Ureter (tissue), 1 donor: ENCODE results near the gene CDHR5. TPM values are rescaled to one million over a fixed set of nuclear protein-coding genes. Genes with fewer than 3 reads are reported as not detected.
"Not testable (repeated sequence)": the region's sequence is repeated elsewhere in the genome, so short reads cannot be mapped to it uniquely, and the experiment has no call there.

Experiments
- DNase-seq: peaks from one replicate; pipeline ENCODE4 v3.0.0-alpha.2; 2020; ENCODE audit warnings: low spot score
- total RNA-seq: library from RNA; stranded (reverse); gene quantifications from one replicate; pipeline ENCODE4 v1.2.4, GENCODE V29; 2023
- donor health status: DM: yes; HTN: yes; CAD: no.

The CDHR5 gene, protein sequence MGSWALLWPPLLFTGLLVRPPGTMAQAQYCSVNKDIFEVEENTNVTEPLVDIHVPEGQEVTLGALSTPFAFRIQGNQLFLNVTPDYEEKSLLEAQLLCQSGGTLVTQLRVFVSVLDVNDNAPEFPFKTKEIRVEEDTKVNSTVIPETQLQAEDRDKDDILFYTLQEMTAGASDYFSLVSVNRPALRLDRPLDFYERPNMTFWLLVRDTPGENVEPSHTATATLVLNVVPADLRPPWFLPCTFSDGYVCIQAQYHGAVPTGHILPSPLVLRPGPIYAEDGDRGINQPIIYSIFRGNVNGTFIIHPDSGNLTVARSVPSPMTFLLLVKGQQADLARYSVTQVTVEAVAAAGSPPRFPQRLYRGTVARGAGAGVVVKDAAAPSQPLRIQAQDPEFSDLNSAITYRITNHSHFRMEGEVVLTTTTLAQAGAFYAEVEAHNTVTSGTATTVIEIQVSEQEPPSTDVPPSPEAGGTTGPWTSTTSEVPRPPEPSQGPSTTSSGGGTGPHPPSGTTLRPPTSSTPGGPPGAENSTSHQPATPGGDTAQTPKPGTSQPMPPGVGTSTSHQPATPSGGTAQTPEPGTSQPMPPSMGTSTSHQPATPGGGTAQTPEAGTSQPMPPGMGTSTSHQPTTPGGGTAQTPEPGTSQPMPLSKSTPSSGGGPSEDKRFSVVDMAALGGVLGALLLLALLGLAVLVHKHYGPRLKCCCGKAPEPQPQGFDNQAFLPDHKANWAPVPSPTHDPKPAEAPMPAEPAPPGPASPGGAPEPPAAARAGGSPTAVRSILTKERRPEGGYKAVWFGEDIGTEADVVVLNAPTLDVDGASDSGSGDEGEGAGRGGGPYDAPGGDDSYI
- total RNA-seq, result not detected

DNA sequence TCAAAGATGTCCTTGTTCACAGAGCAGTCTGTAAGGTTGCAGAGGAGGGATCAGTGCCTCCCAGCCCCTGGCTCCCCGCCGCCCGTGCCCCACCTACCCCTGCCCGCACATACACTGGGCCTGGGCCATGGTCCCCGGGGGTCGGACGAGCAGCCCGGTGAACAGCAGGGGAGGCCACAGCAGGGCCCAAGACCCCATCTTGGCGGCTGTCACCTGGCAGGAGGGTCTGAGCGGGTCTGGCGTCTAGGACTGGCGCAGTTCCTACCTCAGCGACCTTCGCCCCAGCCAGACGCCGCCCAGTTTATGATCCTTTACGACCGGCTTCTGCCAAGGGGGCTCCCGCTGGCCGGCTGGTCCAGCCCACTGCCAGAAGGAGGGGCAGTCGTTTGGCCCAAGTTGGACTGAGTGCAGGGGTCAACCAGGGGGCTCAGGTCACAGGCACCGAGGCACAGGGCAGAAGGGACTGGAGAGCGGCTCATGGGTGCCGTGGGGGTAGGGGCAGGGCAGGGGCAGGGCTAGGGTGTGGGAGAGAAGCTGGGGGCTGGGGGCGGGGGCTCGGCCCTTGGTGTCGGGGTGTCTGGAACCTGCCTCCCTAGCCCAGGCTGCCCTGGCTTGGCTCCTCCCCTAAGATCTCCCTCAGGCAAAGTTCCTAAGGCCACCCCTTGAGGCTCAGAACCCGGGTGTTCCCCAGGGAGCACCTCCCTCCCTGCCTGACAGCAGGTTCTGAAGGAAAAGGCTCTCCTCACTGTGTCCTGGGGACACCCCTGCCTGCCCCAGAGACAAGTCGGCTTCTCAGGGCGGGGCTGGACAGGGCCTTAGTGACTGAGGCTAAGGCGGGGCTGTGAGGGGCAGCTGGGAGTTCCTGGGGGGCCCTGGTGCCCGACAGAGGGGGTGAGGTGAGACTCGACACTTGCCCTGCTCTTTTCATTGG is at the start of gene CDHR5:
Gene CDHR5 (minus strand): TSS at position 251 of the 931 bp plus-strand sequence. CDS start 53 bp downstream, at position 198.
- DNase-seq, result no peak

DNA sequence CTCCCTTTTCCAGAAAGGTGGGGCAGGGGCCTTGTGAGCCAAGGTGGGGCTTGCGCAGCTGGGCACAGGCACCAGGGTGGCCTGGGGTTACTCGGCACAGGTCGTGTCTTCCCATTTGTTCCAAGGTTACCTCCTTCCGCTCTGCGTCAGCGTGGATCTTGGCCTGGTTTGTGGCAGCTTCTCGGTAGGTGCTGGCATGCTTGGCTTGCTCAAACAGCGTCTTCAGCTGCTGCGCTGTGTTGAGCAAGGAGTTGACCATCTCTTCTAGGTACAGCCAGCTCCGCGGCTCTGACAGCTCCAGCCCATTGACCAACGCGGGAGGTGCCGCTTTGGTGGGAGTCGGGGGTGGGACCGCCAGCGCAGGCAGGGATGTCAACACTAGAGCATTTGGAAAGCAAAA is 49.7 kb upstream of the CDHR5 start:
- DNase-seq, result no peak

DNA sequence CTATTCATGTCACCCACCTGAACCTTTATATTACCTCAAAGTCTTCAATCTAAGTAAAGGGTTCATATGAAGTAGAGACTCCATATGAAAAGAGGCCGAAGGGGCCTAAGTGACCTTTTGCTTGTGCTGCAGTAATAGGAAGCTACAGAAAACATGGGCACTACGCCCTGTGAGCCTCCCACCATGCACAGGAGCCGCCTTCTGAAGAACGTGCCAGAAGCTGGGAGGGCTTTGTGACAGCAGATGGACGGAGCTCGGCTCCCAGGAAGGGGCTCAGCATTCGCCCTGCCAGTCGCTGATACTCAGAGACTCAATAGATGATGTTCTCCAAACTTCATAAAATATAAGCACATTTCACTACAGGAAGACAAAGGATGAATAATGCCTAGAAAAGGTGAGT is 49.1 kb upstream of the CDHR5 start:
- DNase-seq, result no peak

DNA sequence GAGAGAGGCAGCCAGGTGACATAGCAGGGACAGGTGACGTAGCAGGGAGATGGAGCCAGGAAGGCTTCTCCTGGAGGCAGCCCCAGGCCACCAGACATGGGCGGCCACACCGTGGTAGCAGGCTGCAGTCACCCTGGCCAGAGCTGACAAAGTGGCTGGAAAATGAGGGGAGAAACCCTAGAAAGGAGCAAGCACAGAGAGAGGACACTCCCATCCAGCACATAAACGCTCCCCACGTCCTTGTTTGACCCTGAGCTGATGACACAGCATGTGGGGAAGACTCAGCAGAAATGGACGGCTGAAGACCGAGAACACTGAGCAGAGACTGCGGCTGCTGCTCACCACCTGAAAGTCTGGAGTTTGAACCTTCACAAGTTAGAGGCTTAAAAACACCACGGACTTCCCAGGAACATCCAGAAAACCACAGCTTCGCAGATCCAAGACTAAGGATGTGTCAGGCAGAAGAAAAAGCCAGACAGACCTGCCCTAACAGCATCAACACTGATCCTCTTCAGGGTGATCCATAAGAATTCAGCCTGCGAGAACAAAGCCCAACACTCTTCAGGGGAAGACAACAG is 41.0 kb upstream of the CDHR5 start:
- DNase-seq, result no peak

DNA sequence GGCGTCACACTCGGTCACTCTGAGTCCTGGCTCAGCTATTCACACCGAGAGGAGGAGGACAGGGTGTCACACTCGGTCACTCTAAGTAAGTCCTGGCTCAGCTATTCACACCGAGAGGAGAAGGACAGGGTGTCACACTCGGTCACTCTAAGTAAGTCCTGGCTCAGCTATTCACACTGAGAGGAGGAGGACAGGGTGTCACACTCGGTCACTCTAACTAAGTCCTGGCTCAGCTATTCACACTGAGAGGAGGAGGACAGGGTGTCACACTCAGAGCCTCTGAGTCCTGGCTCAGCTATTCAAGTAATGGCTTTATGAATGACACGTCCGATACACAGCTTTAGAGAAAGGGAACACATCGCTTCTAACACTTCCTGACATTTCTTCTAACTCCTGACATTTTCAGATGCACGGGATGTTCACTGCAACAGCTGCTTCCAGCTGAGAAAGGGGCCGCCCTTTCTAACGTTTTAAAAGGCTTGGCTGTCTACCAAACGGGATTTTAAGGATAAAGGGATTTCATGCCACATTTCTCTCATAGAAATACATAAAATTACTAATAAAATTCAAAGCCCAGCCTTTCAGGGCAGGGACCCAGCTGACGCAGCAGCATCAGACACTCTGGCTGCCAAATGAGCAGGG is 40.4 kb upstream of the CDHR5 start:
- no peak for DNase-seq

DNA sequence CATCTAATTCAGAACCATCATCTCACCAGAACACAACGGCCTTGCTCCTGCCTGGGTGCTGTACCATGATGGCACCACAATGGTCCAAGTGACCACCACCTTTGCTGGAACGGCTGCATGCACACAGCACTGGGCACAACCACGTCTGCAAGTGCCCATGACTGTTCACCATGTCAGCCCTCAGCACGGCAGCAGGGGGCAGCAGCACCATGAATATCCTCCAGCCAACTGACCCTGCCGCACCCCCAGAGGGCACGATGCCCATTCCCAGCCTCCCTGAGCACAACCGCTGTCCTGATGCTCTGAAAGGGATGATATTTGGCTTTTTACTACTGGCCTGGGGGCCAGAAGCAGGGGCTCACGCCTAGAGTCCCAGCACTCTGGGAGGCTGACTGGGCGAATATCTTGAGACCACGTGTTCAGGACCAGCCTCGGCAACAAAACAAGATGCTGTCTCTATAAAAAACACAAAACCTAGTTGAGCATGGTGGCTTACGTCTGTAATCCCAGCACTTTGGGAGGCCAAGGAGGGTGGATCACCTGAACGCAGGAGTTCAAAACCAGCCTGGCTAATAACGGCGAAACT is 38.0 kb upstream of the CDHR5 start:
- DNase-seq, result peak; percentile 61

DNA sequence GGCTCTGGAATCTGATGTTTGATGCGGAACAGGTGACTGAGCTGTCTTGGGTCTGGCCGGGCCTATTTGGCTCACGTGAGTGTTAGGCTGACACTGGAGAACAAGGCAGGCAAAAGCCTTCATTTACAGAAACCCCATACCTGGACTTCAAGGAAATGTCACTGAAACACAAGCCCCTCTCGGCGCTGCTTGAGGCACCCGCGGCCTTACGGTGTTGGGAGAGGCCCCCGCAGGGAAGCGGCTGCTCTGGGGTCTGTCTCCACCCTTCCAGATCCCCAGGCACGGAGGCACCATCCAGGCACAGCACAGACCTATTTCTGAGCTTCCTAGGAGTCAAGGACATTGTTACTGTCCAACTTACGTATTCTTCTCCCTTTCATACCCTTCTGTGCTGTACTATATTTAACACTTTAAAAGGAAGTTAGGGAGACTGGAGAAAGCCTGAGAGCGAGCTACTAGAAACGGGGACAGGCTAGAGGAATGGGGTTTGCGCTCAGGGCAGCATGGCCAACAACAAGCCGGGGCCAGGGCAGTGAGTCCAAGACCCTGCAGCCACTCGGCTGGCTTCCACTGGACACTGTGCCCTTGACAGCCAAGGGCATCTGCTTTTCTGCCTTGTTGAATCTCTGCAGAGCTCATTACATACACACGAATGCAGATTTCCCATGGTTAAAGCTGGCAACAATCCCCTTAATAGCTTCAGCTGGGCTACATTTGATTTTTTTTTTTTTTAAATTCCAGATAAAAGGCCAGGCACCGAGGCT is 36.1 kb upstream of the CDHR5 start:
- DNase-seq, result no peak

DNA sequence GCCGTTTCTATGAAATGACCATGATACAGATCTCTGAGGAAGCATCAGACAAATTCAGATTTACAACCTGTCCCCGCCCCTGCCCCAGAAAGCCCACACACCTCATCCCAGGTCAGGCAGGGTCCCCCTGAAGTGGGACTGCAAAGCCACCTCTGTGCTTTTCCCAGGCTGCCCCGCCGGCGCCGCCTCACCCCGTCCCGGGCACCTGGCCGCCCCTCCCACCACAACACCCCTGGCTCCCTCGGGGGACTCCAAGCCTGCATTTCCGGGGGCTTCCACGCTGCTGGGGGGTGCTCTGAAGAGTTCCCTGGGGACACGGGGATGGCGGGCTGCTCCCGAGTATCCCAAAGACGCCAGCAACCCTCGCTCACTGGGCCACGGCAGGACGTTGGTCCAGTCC is 35.5 kb upstream of the CDHR5 start:
- DNase-seq, result no peak

DNA sequence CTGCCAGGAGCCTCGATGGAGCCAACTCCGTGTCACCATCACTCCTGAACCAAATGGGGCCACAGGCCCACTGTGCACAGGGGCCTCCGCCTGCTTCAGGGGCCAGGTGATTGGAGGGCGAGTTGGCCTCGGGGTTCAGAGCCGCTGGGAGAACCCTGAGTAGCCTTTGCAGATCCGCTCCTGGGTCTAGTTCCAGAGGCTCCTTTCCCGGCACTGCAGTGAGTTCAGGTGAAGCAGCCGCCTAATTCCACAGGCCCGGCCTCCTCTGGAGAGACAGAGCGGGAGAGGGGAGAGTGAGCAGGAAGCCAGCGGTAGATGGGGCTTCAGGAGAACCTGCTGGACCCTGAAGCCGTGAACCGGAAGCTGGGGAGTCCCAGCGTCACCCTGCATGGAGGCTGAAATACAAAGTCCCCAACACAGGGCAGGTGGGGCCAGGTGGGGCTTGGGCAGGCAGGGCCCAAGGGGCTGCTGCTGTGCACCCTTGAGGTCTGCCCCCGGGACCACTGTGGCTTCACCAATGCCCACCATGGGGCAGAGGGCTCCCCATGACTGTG is 34.9 kb upstream of the CDHR5 start:
- no peak for DNase-seq

DNA sequence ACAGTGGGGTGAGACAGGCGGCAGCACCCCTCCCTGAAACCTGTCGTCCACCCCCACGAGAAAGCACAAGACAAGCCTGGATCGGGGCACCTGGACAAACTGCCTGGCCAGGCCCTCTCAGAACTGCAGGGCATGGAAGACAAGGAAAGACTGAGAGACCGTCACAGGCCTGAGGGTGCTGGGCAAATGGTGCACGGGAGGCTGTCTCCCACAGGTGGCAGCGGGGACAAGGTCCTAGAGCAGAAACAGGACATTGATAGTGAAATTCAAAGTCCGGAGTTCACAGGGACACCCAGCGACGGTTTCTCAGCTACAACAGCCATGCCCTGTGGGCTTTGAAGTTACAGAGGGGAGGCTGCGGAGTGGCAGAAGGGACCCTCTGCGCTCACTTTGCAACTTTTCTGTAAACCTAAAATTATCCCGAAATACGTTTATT is 33.0 kb upstream of the CDHR5 start:
- no peak for DNase-seq

DNA sequence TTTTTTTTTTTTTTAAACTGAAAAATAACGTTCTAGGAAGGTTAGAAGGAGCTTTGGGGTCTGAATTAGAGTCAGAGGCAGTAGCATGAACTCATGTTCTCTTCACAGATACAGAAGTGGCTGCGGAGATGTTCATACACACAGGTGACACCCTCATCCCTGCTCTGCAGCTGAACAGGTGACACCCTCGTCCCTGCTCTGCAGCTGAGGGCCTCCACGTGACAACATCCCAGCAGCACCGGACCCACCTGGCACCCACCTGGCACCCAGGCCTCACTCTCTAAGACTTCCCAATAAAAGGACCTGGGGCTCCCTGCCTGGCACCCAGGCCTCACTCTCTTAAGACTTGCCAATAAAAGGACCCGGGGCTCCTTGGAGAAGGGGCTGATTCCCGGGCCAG is 32.1 kb upstream of the CDHR5 start:
- no peak for DNase-seq

DNA sequence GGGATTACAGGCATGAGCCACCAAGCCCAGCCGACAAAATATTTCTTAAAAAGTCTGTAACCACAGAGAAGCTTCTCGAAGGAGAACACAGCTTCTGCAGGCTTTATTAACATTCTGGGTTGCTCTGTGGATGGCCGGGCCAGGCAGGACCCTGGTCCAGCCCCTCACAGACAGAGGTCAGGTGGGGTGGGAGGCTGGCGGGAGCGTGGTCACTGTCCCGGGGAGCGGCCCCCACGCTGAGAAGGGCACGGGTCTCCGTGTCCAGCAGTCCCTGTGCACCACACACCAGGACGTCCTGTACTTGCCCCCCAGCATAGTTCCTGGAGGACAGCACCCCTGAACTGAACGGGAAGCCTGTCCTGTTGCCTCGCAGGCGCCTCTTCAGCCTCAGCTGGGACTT is 31.7 kb upstream of the CDHR5 start:
- DNase-seq, result no peak

DNA sequence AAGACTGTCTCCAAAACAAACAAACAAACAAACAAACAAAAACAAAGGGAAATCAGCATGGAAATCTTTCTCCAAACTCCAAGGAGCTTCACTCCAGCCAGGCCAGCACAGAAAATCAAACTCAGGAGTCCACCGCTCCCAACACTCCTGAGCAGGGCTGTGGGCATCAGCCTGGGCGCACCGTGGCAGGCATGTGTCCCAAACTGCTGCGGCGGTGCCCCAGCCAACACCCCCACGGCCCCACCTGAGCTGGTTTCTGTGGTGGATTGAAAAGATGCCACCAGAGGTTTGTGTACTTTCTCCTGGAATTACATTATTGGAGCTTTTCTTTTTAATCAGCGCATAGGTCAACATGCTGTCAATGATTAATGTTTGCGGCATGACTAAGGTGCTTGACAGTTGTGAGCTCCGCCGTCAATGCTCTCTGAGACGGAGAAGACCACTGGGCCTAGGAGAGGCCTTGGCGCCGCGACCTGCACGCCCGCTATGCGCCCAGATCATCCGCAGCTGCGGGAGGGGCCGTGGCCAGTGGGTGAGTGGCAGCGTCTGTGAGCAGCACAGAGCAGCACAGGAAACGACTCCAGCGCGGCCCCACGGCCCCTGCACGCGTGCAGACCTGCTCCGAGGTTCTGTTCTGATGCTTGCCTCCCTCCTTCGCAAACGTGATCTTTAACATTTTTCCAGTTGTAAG is 30.4 kb upstream of the CDHR5 start:
- DNase-seq, result no peak

DNA sequence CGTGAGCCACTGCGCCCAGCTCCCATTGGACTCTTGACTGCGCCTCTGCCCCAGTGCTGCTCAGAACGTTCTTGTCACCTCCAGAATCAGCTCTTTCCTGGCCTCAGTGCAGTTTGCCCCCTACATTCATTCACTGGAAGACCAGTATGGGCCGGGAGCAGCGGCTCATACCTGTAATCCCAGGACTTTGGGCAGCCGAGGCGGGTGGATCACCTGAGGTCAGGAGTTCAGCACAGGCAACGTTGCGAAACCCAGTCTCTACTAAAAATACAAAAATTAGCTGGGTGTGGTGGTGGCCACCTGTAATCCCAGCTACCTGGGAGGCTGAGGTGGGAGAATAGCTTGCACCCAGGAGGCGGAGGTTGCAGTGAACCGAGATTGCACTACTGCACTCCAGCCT is 29.7 kb upstream of the CDHR5 start:
- DNase-seq, result not testable (repeated sequence)

DNA sequence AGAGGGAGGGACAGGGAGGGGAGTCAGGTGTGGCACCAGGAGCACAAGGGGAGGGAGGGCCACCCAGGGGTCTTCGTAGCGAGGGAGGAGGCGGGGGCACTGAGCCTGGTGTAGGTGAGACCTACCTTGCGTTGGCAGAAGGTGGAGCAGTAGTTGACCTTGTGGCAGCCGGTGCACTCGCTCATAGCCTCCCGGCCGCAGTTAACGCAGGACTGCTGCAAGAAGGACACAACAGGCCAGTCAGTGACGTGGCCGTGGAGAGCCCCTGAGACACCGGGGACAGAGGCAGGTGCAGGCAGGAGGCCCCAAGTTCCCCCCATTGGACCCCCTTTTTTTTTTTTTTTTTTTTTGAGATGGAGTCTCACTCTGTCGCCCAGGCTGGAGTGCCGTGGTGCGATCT is 29.1 kb upstream of the CDHR5 start:
- no peak for DNase-seq

DNA sequence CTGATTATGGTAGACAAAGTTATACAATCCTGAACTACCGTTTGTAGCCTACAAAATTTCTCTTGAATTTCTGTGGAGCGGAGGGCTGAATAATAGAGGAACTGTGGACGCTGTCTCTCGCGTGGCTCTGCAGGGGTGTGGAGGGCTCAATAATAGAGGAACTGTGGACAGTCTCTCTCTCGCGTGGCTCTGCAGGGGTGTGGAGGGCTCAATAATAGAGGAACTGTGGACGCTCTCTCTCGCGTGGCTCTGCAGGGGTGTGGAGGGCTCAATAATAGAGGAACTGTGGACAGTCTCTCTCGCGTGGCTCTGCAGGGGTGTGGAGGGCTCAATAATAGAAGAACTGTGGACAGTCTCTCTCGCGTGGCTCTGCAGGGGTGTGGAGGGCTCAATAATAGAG is 28.4 kb upstream of the CDHR5 start:
- not testable (repeated sequence) for DNase-seq

DNA sequence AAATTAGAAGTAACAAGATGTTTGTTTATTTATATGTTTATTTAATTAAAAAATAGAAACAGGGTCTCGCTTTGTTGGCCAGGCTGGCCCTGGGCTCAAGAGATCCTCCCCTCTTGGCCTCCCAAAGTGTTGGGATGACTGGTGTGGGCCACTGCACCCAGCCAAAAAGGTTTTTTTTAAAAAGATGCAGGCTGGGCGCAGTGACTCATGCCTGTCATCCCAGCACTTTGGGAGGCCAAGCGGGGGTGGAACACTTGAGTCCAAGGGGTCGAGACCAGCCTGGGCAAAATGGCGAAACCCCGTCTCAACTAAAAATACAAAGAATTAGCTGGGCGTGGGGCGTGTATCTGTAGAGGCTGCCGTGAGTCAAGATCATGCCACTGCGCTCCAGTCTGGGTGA is 25.7 kb upstream of the CDHR5 start:
- DNase-seq, result no peak

DNA sequence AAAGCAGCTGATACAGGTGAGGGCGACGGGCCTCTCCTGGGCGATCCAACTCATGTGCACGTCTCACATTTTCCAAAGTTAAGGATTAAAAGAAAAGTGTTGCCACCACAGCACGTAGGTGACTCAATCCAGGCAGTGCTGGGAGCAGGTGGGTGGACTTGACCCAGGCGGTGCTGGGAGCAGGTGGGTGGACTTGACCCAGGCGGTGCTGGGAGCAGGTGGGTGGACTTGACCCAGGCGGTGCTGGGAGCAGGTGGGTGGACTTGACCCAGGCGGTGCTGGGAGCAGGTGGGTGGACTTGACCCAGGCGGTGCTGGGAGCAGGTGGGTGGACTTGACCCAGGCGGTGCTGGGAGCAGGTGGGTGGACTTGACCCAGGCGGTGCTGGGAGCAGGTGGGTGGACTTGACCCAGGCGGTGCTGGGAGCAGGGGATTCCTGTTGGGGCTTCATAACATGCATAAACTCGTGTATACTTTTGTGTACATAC is 23.0 kb upstream of the CDHR5 start:
- not testable (repeated sequence) for DNase-seq

DNA sequence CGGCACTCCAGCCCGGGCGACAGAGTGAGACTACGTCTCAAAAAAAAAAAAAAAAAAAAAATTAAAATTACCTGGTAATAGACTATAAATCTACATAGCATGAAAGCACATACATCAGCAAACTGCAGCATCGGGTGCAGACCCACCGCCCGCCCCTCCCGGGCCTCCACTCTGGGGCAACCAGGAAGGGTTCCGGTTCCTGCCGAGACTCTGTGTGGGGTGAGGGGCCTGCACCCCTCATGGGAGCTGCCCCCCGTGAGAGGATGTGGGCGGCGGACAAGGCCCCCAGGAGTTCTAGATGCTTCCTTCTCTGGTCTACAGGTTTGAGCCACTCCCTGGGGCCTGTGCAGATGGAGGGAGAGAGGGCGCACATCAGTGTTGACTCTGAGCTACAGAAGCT is 21.5 kb upstream of the CDHR5 start:
- DNase-seq, result no peak
